IMR-90 (cell line): ENCODE results near the gene SLC43A2.

ENCODE experiments used
- CEBPB ChIP-seq: IDR thresholded peaks from 2 replicates; pipeline ENCODE4 v1.6.1; 2012; ENCODE audit warnings: low read depth, low read length, improper control_type of control experiment
- CHD1 ChIP-seq: IDR thresholded peaks from 2 replicates; pipeline ENCODE4 v1.6.1; 2012; ENCODE audit warnings: low read depth, low read length, improper control_type of control experiment
- CTCF ChIP-seq: conservative IDR thresholded peaks from 2 replicates; pipeline ENCODE4 v1.5.1; 2012; ENCODE audit warnings: mild to moderate bottlenecking, low read depth, low read length, improper control_type of control experiment
- ELK1 ChIP-seq: fragments of 150-350 bp; IDR thresholded peaks from 2 replicates; pipeline ENCODE4 v1.6.1; 2016; ENCODE audit warnings: low read depth, mild to moderate bottlenecking, low read length, moderate library complexity, borderline replicate concordance
- FOS ChIP-seq: fragments of 150-350 bp; IDR thresholded peaks from 2 replicates; pipeline ENCODE4 v1.6.1; 2016; ENCODE audit warnings: low read depth, low read length
- MAZ ChIP-seq: IDR thresholded peaks from 2 replicates; pipeline ENCODE4 v1.6.1; 2012; ENCODE audit warnings: low read depth, mild to moderate bottlenecking, low read length, improper control_type of control experiment, moderate library complexity, borderline replicate concordance
- NFE2L2 ChIP-seq: fragments of 150-350 bp; IDR thresholded peaks from 2 replicates; pipeline ENCODE4 v1.6.1; 2016; ENCODE audit warnings: low read depth, mild to moderate bottlenecking, low read length
- POLR2A ChIP-seq: IDR thresholded peaks from 2 replicates; pipeline ENCODE4 v1.6.1; 2012; ENCODE audit warnings: mild to moderate bottlenecking, low read depth, low read length
- RAD21 ChIP-seq: IDR thresholded peaks from 2 replicates; pipeline ENCODE4 v1.6.1; 2012; ENCODE audit warnings: low read length, improper control_type of control experiment
- RCOR1 ChIP-seq: IDR thresholded peaks from 2 replicates; pipeline ENCODE4 v1.6.1; 2012; ENCODE audit warnings: mild to moderate bottlenecking, low read length, improper control_type of control experiment; ENCODE audit not compliant: insufficient replicate concordance
- RFX5 ChIP-seq: IDR thresholded peaks from 2 replicates; pipeline ENCODE4 v1.8.0; 2012; ENCODE audit warnings: low read depth, mild to moderate bottlenecking, low read length, moderate library complexity

- TF ChIP-seq POLR2A (no peak), CTCF (no peak), CEBPB (no peak), NFE2L2 (no peak), RAD21 (no peak), FOS (no peak), RFX5 (no peak), CHD1 (no peak), MAZ (no peak), RCOR1 (no peak), ELK1 (no peak)
Measured at GRCh38 chr17:1607971-1608320, 20.7 kb downstream of the SLC43A2 start.
